Stimulated activated naive B cell treated with anti-CD40 and anti-IgM and Interleukin-4, amounts not matched to agents 10 μg/mL and 1 μg/mL and 100 μg/mL, for 72 hours (primary cell): ENCODE measurements around the gene SPON2.
"Not testable (repeated sequence)": the region's sequence is repeated elsewhere in the genome, so short reads cannot be mapped to it uniquely, and the experiment has no call there.

ENCODE experiments used
- ATAC-seq, 2 donors: fragments of 150-1000 bp; cut with Tn5 transposase; replicated peaks; 2 replicates each; pipeline ENCODE4 v1.10.0; 2021; ENCODE audit warnings: moderate library complexity in 1 of 2
- DNase-seq: peaks from one replicate; pipeline ENCODE4 v3.0.0; 2021
- H3K27ac Mint-ChIP-seq: one replicate; pipeline ENCODE4 v1.8.0; 2022; ENCODE audit warnings: mild to moderate bottlenecking, mixed read lengths
- H3K27me3 Mint-ChIP-seq, 2 donors: one replicate each; pipeline ENCODE4 v1.8.0; 2022; ENCODE audit warnings: mixed read lengths in 2 of 2
- H3K36me3 Mint-ChIP-seq, 2 donors: one replicate each; pipeline ENCODE4 v1.8.0; 2022; ENCODE audit warnings: mixed read lengths in 2 of 2, mild to moderate bottlenecking in 1 of 2
- H3K4me1 Mint-ChIP-seq, 2 donors: one replicate each; pipeline ENCODE4 v1.8.0; 2022; ENCODE audit warnings: mixed read lengths in 2 of 2, mild to moderate bottlenecking in 1 of 2
- H3K4me3 Mint-ChIP-seq, 2 donors: one replicate each; pipeline ENCODE4 v1.8.0; 2022; ENCODE audit warnings: mild to moderate bottlenecking in 2 of 2, mixed read lengths in 2 of 2, moderate library complexity in 1 of 2
- H3K9me3 Mint-ChIP-seq, 2 donors: one replicate each; pipeline ENCODE4 v1.8.0; 2022; ENCODE audit warnings: mixed read lengths in 2 of 2, mild to moderate bottlenecking in 1 of 2

SPON2 gene

DNA sequence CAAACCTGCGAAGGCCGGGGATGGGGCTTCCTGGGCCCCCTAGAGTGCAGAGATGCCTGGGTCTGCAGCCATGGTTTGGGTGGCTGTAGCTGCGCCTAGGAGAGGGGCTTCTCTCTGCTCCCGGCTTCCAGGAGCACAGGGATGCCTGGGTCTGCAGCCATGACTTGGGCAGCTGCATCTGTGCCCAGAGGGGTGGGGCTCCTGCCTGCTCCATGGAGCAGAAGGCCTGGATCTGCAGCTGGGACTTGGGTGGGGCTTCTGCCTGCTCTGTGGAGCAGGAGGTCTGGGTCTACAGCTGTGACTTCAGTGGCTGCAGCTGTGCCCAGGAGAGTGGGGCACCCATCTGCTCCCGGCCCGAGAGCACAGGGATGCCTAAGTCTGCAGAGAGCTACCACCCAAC is 20.8 kb downstream of the SPON2 start:
- H3K9me3 Mint-ChIP-seq, result peaks cover 4% of the 10 kb centered on the region in 2 donors
- H3K27ac Mint-ChIP-seq, result no peak overlapping the region
- no peak overlapping the region for H3K4me3 Mint-ChIP-seq
- peaks cover 15 to 16% of the 10 kb centered on the region in 2 donors for H3K4me1 Mint-ChIP-seq
- no peak for DNase-seq
- no peak for ATAC-seq
- H3K27me3 Mint-ChIP-seq, result peaks cover 5 to 7% of the 10 kb centered on the region in 2 donors
- H3K36me3 Mint-ChIP-seq, result peaks cover 4% of the 10 kb centered on the region in 2 donors

DNA sequence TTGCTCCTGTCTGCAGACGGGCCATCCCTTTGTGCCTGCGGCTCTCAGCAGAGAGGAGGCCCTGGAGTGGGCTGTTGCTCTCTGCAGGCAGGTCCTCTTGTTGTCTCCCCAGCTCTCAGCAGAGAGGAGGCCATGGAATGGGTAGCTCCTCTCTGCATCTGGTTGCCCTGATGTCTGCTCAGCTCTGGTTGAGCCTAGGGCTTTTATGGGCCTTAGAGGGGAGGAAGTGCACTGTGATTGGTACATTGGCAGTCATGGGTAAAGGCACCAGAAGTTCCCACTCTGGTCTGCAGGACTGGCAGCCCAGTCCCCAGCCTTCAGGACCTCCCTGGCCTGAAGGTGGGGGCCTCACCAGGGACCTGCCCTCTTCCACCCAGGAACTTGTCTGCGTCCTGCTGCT is 21.5 kb downstream of the SPON2 start:
- ATAC-seq (no peak), DNase-seq (no peak)
- peaks cover 5 to 7% of the 10 kb centered on the region in 2 donors for H3K27me3 Mint-ChIP-seq
- no peak overlapping the region for H3K4me3 Mint-ChIP-seq
- peaks cover 4% of the 10 kb centered on the region in 2 donors for H3K36me3 Mint-ChIP-seq
- no peak overlapping the region for H3K27ac Mint-ChIP-seq
- H3K4me1 Mint-ChIP-seq, result peaks cover 14 to 15% of the 10 kb centered on the region in 2 donors
- H3K9me3 Mint-ChIP-seq, result peaks cover 4% of the 10 kb centered on the region in 2 donors

DNA sequence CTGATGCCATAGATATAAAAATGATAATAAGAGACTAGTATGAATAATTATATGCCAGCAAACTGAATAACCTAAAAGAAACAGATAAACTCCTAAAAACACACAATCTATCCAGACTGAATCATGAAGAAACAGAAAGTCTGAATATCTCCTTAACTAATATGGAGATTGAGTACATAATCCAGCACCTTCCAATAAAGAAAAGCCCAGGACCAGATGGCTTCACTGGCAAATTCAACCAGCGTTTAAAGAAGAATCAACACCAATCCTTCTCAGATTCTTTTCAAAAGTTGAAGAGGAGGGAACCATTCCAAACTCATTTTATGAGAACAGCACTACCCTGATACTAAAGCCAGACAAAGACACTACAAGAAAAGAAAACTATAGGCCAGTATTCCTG is 32.5 kb downstream of the SPON2 start:
- ATAC-seq (no peak), DNase-seq (no peak)
- Mint-ChIP-seq H3K36me3 (peaks cover 0 to 1% of the 10 kb centered on the region in 2 donors), H3K27me3 (peaks cover 7 to 13% of the 10 kb centered on the region in 2 donors), H3K4me1 (peaks cover 7 to 19% of the 10 kb centered on the region in 2 donors), H3K4me3 (no peak overlapping the region), H3K9me3 (no peaks in the 10 kb centered on the region), H3K27ac (no peak overlapping the region)

DNA sequence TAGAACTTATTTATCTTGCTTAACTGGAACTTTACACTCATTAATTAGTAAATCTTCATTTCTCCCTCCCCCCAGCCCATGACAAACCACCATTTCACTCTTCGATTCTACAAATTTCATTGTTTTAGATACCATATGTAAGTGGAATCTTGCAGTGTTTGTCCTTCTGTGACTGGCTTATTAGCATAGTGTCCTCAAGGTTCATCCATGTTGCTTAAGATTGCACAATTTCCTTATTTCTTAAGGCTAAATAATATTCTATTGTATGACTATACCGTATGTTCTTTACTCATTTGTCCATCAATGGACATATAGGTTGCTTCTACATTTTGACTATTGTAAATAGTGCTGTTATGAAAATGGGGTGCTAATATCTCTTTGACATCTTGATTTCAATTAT is 34.5 kb downstream of the SPON2 start:
- DNase-seq, result no peak
- peaks cover 0 to 1% of the 10 kb centered on the region in 2 donors for H3K36me3 Mint-ChIP-seq
- no peak for ATAC-seq
- peaks cover 0 to 4% of the 10 kb centered on the region in 2 donors for H3K27me3 Mint-ChIP-seq
- H3K4me3 Mint-ChIP-seq, result peak overlapping the region; percentile 83 to 85
- H3K27ac Mint-ChIP-seq, result no peak overlapping the region
- no peaks in the 10 kb centered on the region for H3K9me3 Mint-ChIP-seq
- peaks cover 14 to 27% of the 10 kb centered on the region in 2 donors for H3K4me1 Mint-ChIP-seq

DNA sequence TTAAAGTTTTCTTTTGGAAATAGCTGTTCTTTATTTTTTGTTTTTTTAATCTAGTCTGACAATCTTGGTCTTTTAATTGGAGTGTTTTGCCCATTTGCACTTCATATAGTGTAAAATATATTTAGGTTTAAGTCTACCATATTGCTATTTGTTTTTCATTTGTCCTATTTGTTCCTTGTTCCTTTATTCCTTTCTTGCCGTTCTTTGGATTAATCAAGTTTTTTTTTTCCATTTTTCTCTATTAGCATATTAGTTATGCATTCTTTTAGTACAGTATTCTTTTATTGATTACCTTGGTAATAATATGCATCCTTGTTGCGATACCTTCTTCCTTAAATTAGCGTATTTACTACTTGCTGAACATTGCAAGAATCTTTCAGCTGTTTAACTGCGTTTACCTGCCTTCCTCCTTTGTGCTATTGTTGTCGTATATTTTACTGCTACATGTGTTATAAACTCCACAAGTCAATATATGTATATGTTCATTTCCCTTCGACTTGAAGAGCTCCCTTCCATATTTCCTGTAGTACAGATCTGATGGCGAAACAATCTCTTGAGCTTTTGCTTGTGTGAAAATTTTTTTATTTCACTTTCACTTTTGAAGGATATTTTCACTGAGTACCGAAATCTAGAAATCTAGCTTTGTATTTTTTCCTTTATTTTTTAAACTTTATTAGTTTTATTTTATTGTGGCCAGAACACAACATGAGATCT is 35.2 kb downstream of the SPON2 start:
- DNase-seq (no peak), ATAC-seq (no peak)
- H3K27ac Mint-ChIP-seq, result no peak overlapping the region
- H3K9me3 Mint-ChIP-seq, result no peaks in the 10 kb centered on the region
- peaks cover 14 to 31% of the 10 kb centered on the region in 2 donors for H3K4me1 Mint-ChIP-seq
- H3K27me3 Mint-ChIP-seq, result no peaks in the 10 kb centered on the region
- peak overlapping the region; percentile 83 to 85 for H3K4me3 Mint-ChIP-seq
- peaks cover 0 to 1% of the 10 kb centered on the region in 2 donors for H3K36me3 Mint-ChIP-seq

DNA sequence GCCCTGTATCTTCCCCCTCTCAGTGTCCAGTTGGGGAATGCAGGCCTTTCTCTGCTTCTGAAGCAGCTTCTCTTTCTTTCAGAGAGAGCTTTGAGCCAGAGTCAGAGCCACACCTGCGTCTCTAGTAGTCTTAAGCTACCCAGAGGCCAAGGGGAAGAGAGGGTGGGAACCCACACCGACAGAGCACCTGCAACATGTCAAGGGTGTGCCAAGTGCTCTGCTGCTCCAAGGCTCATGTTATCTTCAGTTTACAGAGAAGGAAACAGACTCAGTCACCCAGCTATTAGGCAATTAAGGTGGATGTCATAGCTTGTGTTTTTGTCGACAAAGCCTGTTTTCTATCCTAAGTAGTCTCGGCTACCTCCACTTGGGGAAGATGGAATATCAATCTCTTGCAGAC is 36.3 kb downstream of the SPON2 start:
- peaks cover 0 to 1% of the 10 kb centered on the region in 2 donors for H3K36me3 Mint-ChIP-seq
- H3K9me3 Mint-ChIP-seq, result no peaks in the 10 kb centered on the region
- H3K4me3 Mint-ChIP-seq, result no peak overlapping the region
- DNase-seq, result no peak
- ATAC-seq, result no peak
- no peak overlapping the region for H3K27ac Mint-ChIP-seq
- no peaks in the 10 kb centered on the region for H3K27me3 Mint-ChIP-seq
- peaks cover 14 to 31% of the 10 kb centered on the region in 2 donors for H3K4me1 Mint-ChIP-seq

DNA sequence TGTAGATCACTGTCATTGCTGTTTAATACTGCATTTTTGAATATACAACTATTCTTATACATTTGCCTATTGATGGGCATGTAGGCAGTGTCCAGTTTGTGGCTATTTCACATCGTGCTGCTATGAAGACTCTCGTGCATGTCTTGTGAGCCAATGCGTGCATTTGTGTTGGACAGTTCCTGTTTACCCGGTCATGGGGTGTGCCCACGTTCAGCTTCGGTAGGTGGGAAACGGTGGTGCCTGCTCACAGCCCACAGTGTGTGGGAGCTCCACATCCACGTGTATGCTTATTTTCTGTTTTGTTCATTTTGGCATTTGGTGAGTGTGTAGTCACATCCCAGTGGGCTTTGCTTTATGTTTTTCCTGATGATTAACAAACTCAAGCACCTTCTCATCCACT is 39.4 kb downstream of the SPON2 start:
- Mint-ChIP-seq H3K4me1 (peaks cover 18 to 37% of the 10 kb centered on the region in 2 donors), H3K4me3 (no peak overlapping the region), H3K27me3 (peaks cover 0 to under 1% of the 10 kb centered on the region in 2 donors), H3K36me3 (no peaks in the 10 kb centered on the region), H3K27ac (no peak overlapping the region), H3K9me3 (no peaks in the 10 kb centered on the region)
- ATAC-seq (peak; percentile 56 to 74), DNase-seq (no peak)

DNA sequence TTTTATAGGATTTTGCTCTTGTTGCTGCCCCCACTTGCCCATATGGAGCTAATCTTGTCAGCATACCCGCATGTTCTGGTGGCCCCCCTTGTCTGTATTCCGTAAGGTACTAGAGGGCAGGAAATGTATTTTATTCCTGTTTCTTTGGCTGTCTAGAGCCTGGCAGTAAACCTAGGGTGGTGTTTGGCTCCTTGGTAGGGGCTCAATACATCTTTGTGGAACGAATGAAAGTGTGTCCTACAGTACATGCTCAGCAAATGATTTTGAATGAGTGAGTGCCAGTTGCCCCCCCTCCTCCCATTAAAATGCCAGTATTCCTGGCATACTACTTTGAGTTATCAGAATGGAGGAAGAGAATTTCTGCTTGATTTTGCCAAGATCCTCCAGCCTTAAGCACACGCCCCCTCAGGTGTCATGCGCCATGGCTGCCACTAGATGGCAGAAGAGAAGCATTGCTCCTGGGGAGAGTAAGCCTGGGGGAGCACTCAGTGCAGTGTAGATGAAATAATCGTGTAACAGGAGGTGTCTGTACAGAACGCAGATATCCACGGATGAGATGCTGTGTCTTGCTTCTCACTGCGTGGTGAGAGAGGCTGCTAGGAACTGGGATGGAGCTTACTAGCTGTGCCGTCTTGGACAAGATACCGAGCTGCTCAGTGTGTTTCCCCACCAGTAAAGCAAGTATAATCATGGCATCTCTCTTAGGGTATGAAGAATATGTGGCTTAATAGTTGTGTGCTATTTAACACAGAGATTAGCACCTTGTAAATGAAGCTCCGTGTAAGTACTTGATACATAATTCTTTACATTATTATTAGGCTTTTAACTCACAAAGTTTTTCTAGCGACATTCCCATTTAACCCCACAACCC is 41.8 kb downstream of the SPON2 start:
- Mint-ChIP-seq H3K27me3 (peaks cover 8 to 15% of the 10 kb centered on the region in 2 donors), H3K4me3 (no peak overlapping the region), H3K9me3 (no peaks in the 10 kb centered on the region), H3K4me1 (peaks cover 11 to 18% of the 10 kb centered on the region in 2 donors), H3K36me3 (no peaks in the 10 kb centered on the region), H3K27ac (no peak overlapping the region)
- DNase-seq (peak; percentile 58), ATAC-seq (peak; percentile 95)

DNA sequence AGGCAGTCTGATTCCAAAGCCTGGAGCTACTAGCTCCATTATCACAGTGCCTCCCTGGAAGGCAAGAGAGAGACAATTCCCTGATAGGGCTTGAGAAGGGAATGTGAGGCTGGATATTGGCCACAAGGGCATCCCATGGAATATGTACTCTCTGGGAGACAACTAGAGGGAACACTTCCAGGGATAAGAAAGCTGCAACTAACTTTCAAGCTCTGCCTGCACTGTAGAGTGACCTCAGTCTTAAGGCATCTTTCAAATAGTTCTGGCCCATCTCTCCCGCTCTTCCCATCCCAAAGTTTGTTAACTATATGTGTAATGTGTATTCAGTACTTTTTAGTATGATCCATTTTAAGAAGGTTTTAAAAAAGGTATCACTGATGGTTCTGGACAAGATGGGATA is 45.9 kb downstream of the SPON2 start:
- no peaks in the 10 kb centered on the region for H3K9me3 Mint-ChIP-seq
- ATAC-seq (no peak), DNase-seq (no peak)
- no peak overlapping the region for H3K27ac Mint-ChIP-seq
- peaks cover 13 to 21% of the 10 kb centered on the region in 2 donors for H3K27me3 Mint-ChIP-seq
- H3K4me3 Mint-ChIP-seq, result no peak overlapping the region
- peaks cover 4 to 6% of the 10 kb centered on the region in 2 donors for H3K4me1 Mint-ChIP-seq
- H3K36me3 Mint-ChIP-seq, result no peaks in the 10 kb centered on the region

DNA sequence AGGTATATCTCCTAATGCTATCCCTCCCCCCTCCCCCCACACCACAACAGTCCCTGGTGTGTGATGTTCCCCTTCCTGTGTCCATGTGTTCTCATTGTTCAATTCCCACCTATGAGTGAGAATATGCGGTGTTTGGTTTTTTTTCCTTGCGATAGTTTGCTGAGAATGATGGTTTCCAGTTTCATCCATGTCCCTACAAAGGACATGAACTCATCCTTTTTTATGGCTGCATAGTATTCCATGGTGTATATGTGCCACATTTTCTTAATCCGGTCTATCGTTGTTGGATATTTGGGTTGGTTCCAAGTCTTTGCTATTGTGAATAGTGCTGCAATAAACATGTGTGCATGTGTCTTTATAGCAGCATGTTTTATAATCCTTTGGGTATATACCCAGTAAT is 46.9 kb downstream of the SPON2 start:
- not testable (repeated sequence) for DNase-seq, H3K4me3 Mint-ChIP-seq, ATAC-seq, H3K9me3 Mint-ChIP-seq, H3K36me3 Mint-ChIP-seq, H3K4me1 Mint-ChIP-seq, H3K27ac Mint-ChIP-seq
- H3K27me3 Mint-ChIP-seq, result peaks cover 13 to 21% of the 10 kb centered on the region in 2 donors

DNA sequence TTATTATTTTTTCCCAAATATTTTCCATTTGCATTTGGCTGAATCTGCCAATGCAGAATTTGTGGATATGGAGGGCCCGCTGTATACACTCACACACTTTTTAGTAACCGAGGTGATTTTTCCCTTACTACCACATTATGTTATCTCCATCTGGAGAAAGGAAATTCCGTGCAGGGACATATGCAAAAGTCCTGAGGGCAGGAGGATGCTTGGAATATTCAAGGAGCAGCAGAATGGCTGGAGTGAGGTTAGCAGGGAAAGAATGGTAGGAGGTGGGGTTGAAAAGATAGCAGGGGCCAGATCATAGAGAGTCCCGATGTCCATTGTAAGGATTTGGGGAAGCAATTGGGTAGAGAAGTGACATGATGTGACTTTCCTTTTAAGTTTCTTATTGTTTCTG is 47.6 kb downstream of the SPON2 start:
- H3K4me3 Mint-ChIP-seq, result no peak overlapping the region
- no peak for DNase-seq
- peaks cover 13 to 21% of the 10 kb centered on the region in 2 donors for H3K27me3 Mint-ChIP-seq
- H3K9me3 Mint-ChIP-seq, result no peaks in the 10 kb centered on the region
- no peak overlapping the region for H3K27ac Mint-ChIP-seq
- H3K4me1 Mint-ChIP-seq, result no peaks in the 10 kb centered on the region
- no peak for ATAC-seq
- no peaks in the 10 kb centered on the region for H3K36me3 Mint-ChIP-seq

DNA sequence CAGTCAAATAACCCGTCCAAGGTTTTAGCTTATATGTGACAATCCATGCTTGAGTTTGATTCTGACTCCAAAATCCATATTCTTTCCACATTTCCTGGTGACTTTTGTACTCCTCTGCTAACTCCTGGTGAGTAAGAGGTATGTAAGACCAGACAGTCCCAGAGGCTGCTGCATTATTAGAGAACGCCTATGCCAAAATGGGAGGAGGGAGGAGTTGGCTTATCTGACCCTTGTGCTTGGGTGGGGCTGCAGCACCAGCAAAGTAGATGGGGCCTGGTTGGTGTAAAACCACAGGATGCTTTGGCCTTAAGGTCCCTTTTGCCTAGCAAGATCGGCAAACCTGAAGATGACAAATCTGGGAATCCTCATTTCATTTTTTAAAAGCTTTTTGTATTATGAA is 49.9 kb downstream of the SPON2 start:
- H3K27me3 Mint-ChIP-seq, result peaks cover 13 to 16% of the 10 kb centered on the region in 2 donors
- H3K36me3 Mint-ChIP-seq, result no peaks in the 10 kb centered on the region
- no peak for ATAC-seq
- no peaks in the 10 kb centered on the region for H3K9me3 Mint-ChIP-seq
- H3K27ac Mint-ChIP-seq, result no peak overlapping the region
- no peak for DNase-seq
- no peaks in the 10 kb centered on the region for H3K4me1 Mint-ChIP-seq
- H3K4me3 Mint-ChIP-seq, result no peak overlapping the region
